ENCODE data around the gene RETREG1. TPM values are rescaled to one million over a fixed set of nuclear protein-coding genes. Genes with fewer than 3 reads are reported as not detected.
A peak's percentile ranks its signal among the peaks of the same experiment; 100 is the strongest.

Gene RETREG1
- total and polyA plus RNA-seq, 2 of the 13 experiments (the other 11 are each of a cell fraction or from before 2014, with no cell fraction given): 0.07 TPM; not detected in 1

DNA sequence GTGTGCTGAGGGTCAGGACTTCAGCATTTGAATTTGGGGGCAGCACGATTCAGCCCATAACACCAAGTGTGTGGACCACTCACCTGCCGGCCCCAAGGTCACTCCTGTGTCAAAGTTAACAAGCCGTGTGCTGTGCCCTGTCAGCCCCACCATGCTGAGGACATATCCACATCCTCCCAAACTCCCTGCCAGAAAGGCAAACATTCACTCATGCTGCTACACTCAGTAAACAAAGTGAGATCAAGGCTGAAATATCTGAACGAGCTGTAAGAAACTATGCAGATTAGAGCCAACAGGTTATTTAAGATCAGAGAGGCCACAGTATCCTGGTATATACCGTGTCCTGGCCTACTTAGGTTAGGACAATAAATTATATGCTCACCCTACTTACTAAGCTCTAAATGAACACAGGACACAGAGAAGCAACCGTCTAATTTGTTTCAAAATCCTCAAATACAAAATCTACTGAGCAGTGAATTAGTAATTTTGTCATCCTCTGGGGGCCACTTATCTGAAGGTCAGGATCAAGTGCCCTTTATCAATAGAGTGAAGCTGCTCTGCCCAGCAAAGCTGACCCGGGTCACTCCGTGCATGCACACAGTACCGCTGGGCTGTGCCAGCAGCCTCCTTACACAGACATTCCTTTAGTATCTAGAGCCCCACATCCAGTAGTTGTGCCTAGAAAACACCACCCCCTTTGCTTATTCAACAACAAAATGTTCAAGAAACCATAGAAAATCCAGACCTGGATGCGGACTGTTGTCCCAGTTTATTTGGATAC is 28.2 kb downstream of the RETREG1 start (continued):
- TF ChIP-seq, protein P1, sequence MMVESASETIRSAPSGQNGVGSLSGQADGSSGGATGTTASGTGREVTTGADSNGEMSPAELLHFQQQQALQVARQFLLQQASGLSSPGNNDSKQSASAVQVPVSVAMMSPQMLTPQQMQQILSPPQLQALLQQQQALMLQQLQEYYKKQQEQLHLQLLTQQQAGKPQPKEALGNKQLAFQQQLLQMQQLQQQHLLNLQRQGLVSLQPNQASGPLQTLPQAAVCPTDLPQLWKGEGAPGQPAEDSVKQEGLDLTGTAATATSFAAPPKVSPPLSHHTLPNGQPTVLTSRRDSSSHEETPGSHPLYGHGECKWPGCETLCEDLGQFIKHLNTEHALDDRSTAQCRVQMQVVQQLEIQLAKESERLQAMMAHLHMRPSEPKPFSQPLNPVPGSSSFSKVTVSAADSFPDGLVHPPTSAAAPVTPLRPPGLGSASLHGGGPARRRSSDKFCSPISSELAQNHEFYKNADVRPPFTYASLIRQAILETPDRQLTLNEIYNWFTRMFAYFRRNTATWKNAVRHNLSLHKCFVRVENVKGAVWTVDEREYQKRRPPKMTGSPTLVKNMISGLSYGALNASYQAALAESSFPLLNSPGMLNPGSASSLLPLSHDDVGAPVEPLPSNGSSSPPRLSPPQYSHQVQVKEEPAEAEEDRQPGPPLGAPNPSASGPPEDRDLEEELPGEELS (CRISPR knock-in tag; IDR thresholded peaks at IDR 0.05): peak; percentile 69
- TF ChIP-seq ZNF780A (CRISPR knock-in tag; IDR thresholded peaks at IDR 0.05) (peak; percentile 93), ZNF124 (CRISPR knock-in tag; IDR thresholded peaks at IDR 0.05) (0 out of 2 replicates have a peak, but pooled peaks have one; percentile 22), FOXA1 (IDR thresholded peaks at IDR 0.05) (no peak), FOXA1 (CRISPR knock-in tag; IDR thresholded peaks at IDR 0.05) (peak; percentile 80), CENPT (CRISPR knock-in tag; IDR thresholded peaks at IDR 0.05; ENCODE audit: low read depth) (no peak), ZFP36 (IDR thresholded peaks at IDR 0.05; ENCODE audit: borderline replicate concordance, low read depth, low read length, partially characterized antibody) (peak; percentile 56), FOXA3 (CRISPR knock-in tag; IDR thresholded peaks at IDR 0.05) (peak; percentile 46; the same call in 1 of the 2 replicates), ZNF609 (CRISPR knock-in tag; IDR thresholded peaks at IDR 0.05; ENCODE audit: borderline replicate concordance) (peak; percentile 39; the same call in 1 of the 2 replicates)
- TF ChIP-seq, protein P2, sequence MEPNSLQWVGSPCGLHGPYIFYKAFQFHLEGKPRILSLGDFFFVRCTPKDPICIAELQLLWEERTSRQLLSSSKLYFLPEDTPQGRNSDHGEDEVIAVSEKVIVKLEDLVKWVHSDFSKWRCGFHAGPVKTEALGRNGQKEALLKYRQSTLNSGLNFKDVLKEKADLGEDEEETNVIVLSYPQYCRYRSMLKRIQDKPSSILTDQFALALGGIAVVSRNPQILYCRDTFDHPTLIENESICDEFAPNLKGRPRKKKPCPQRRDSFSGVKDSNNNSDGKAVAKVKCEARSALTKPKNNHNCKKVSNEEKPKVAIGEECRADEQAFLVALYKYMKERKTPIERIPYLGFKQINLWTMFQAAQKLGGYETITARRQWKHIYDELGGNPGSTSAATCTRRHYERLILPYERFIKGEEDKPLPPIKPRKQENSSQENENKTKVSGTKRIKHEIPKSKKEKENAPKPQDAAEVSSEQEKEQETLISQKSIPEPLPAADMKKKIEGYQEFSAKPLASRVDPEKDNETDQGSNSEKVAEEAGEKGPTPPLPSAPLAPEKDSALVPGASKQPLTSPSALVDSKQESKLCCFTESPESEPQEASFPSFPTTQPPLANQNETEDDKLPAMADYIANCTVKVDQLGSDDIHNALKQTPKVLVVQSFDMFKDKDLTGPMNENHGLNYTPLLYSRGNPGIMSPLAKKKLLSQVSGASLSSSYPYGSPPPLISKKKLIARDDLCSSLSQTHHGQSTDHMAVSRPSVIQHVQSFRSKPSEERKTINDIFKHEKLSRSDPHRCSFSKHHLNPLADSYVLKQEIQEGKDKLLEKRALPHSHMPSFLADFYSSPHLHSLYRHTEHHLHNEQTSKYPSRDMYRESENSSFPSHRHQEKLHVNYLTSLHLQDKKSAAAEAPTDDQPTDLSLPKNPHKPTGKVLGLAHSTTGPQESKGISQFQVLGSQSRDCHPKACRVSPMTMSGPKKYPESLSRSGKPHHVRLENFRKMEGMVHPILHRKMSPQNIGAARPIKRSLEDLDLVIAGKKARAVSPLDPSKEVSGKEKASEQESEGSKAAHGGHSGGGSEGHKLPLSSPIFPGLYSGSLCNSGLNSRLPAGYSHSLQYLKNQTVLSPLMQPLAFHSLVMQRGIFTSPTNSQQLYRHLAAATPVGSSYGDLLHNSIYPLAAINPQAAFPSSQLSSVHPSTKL (CRISPR knock-in tag; IDR thresholded peaks at IDR 0.05): peak; percentile 59

Data from HepG2 (cell line).